H1 (cell line): ENCODE data around the gene E2F3. TPM values are rescaled to one million over a fixed set of nuclear protein-coding genes. Genes with fewer than 3 reads are reported as not detected.

Experiments
- CTCF ChIA-PET: fragments of 300-600 bp; sonication (Branson Sonifier 250); formaldehyde crosslinking; loops from one replicate; lab custom pipeline; 2021; ENCODE audit not compliant: partially characterized antibody; lab: Charles Lee
- POLR2A ChIA-PET: fragments of 300-600 bp; sonication (Branson Sonifier 250); formaldehyde crosslinking; loops from one replicate; lab custom pipeline; 2021; ENCODE audit warnings: inconsistent platforms; ENCODE audit not compliant: partially characterized antibody; lab: Charles Lee
- DNase-seq, 2 experiments: peaks; one replicate each; pipeline versions ENCODE4 v3.0.0 to v3.0.0-alpha.2; 2010 to 2022; ENCODE audit warnings: low spot score in 2 of 2, low read depth in 1 of 2, mixed read lengths in 1 of 2
- FAIRE-seq: peaks from 2 replicates; lab custom pipeline; 2011; peaks lifted over from hg19 to GRCh38; lab: Jason Lieb, UNC
- H2AFZ ChIP-seq: 2 replicates; pipeline ENCODE4 v1.8.1; 2012; ENCODE audit warnings: low read length, inconsistent platforms
- H2AK5ac ChIP-seq: 2 replicates; pipeline ENCODE4 v1.6.1; 2013; ENCODE audit warnings: low read depth, low read length
- H2BK120ac ChIP-seq: replicated peaks from 2 replicates; pipeline ENCODE3; 2013; ENCODE audit warnings: low read depth, low read length, inconsistent platforms
- H2BK12ac ChIP-seq: 2 replicates; pipeline ENCODE4 v1.6.1; 2013; ENCODE audit warnings: low read depth, low read length
- H2BK15ac ChIP-seq: 2 replicates; pipeline ENCODE4 v1.6.1; 2013; ENCODE audit warnings: low read length
- H2BK20ac ChIP-seq: 2 replicates; pipeline ENCODE4 v1.6.1; 2013; ENCODE audit warnings: low read length
- H2BK5ac ChIP-seq: 2 replicates; pipeline ENCODE4 v1.6.1; 2013; ENCODE audit warnings: low read depth, low read length
- H3K14ac ChIP-seq: 2 replicates; pipeline ENCODE4 v1.6.1; 2013; ENCODE audit warnings: inconsistent platforms; ENCODE audit not compliant: insufficient read length
- H3K18ac ChIP-seq: 2 replicates; pipeline ENCODE4 v1.6.1; 2013; ENCODE audit warnings: low read length; ENCODE audit errors: extremely low read depth
- H3K23ac ChIP-seq: 2 replicates; pipeline ENCODE4 v1.6.1; 2013; ENCODE audit warnings: inconsistent platforms; ENCODE audit not compliant: insufficient read length
- H3K23me2 ChIP-seq: 2 replicates; pipeline ENCODE4 v1.6.1; 2013; ENCODE audit warnings: low read depth, low read length
- H3K27ac ChIP-seq: 2 replicates; pipeline ENCODE4 v1.6.1; 2011; ENCODE audit warnings: low read depth, low read length, inconsistent platforms
- H3K27me3 ChIP-seq, 4 experiments: replicated peaks in 1 of 4; 1 replicate in 1 of 4; 2 replicates in 3 of 4; pipeline versions ENCODE4 v1.6.1 to v1.8.1; 2011 to 2013; ENCODE audit warnings: low read length in 3 of 4, mild to moderate bottlenecking in 3 of 4, inconsistent platforms in 2 of 4, mixed read lengths in 2 of 4, moderate library complexity in 1 of 4; ENCODE audit not compliant: control insufficient read depth in 3 of 4, insufficient read depth in 3 of 4; ENCODE audit errors: extremely low read depth in 1 of 4
- H3K36me3 ChIP-seq, 4 experiments: 2 replicates each; pipeline versions ENCODE4 v1.6.1 to v1.8.1; 2011 to 2013; ENCODE audit warnings: mild to moderate bottlenecking in 4 of 4, low read length in 3 of 4, moderate library complexity in 2 of 4, control low read depth in 1 of 4, inconsistent platforms in 1 of 4; ENCODE audit not compliant: insufficient read depth in 4 of 4, control insufficient read depth in 2 of 4
- H3K4ac ChIP-seq: replicated peaks from 2 replicates; pipeline ENCODE3; 2013; ENCODE audit warnings: low read length, low read depth, mixed read lengths, inconsistent platforms; ENCODE audit not compliant: insufficient read length
- H3K4me1 ChIP-seq, 4 experiments: replicated peaks in 1 of 4; 1 replicate in 1 of 4; 2 replicates in 3 of 4; pipeline versions ENCODE4 v1.6.1 to v1.8.1; 2011 to 2013; ENCODE audit warnings: low read length in 3 of 4, inconsistent platforms in 2 of 4, mixed read lengths in 1 of 4; ENCODE audit not compliant: insufficient read depth in 4 of 4, control insufficient read depth in 3 of 4
- H3K4me2 ChIP-seq, 2 experiments: 2 replicates each; pipeline versions ENCODE4 v1.6.1 to v1.8.1; 2011 to 2013; ENCODE audit warnings: low read depth in 2 of 2, low read length in 2 of 2, control low read depth in 1 of 2, inconsistent platforms in 1 of 2, mild to moderate bottlenecking in 1 of 2; ENCODE audit not compliant: insufficient read depth in 1 of 2
- H3K4me3 ChIP-seq, 4 experiments: fragments of 200-600, 300-600 bp in 1 of 4; sonication (generic), shearing (Covaris generic), sonication (Bioruptor Twin) in 1 of 4; 2 replicates each; pipeline versions ENCODE4 v1.5.1 to v1.8.1; 2011 to 2016; ENCODE audit warnings: low read length in 4 of 4, low read depth in 3 of 4, control low read depth in 2 of 4, inconsistent platforms in 2 of 4, mild to moderate bottlenecking in 2 of 4, mixed read lengths in 1 of 4, moderate library complexity in 1 of 4; ENCODE audit not compliant: insufficient read depth in 2 of 4; ENCODE audit errors: extremely low read depth in 1 of 4
- H3K56ac ChIP-seq: replicated peaks from 2 replicates; pipeline ENCODE3; 2013; ENCODE audit warnings: low read depth, mild to moderate bottlenecking, mixed read lengths, low read length, inconsistent platforms; ENCODE audit not compliant: insufficient read length
- H3K79me1 ChIP-seq: 2 replicates; pipeline ENCODE4 v1.6.1; 2013; ENCODE audit warnings: low read depth, low read length, control low read depth
- H3K79me2 ChIP-seq, 2 experiments: 2 replicates each; pipeline versions ENCODE4 v1.6.1 to v1.8.1; 2012 to 2013; ENCODE audit warnings: low read length in 2 of 2, mild to moderate bottlenecking in 2 of 2, inconsistent platforms in 1 of 2; ENCODE audit not compliant: insufficient read depth in 2 of 2, control insufficient read depth in 1 of 2
- H3K9ac ChIP-seq, 4 experiments: replicated peaks in 1 of 4; 1 replicate in 1 of 4; 2 replicates in 3 of 4; pipeline versions ENCODE4 v1.6.1 to v1.8.1; 2011 to 2013; ENCODE audit warnings: low read depth in 3 of 4, low read length in 3 of 4, control low read depth in 2 of 4, mild to moderate bottlenecking in 2 of 4, moderate library complexity in 2 of 4, inconsistent platforms in 1 of 4; ENCODE audit errors: extremely low read depth in 1 of 4
- H3K9me3 ChIP-seq, 2 experiments: 2 replicates each; pipeline versions ENCODE4 v1.6.1 to v1.8.1; 2012 to 2013; ENCODE audit warnings: mild to moderate bottlenecking in 2 of 2, moderate library complexity in 2 of 2, control low read depth in 1 of 2, inconsistent platforms in 1 of 2, low read depth in 1 of 2, low read length in 1 of 2, mixed read lengths in 1 of 2; ENCODE audit not compliant: insufficient read depth in 2 of 2
- H4K20me1 ChIP-seq, 2 experiments: replicated peaks in 1 of 2; 2 replicates each; pipeline versions ENCODE3 to v1.8.1; 2011 to 2013; ENCODE audit warnings: inconsistent platforms in 2 of 2, low read length in 2 of 2, mild to moderate bottlenecking in 1 of 2; ENCODE audit not compliant: insufficient read depth in 2 of 2, control insufficient read depth in 1 of 2
- H4K5ac ChIP-seq: 2 replicates; pipeline ENCODE4 v1.6.1; 2013; ENCODE audit warnings: low read length, low read depth, mixed read lengths, inconsistent platforms; ENCODE audit not compliant: insufficient read length
- H4K8ac ChIP-seq: 2 replicates; pipeline ENCODE4 v1.8.0; 2013; ENCODE audit warnings: mild to moderate bottlenecking, moderate library complexity, low read length, inconsistent platforms; ENCODE audit not compliant: insufficient read depth; ENCODE audit errors: extremely low read depth
- H4K91ac ChIP-seq: replicated peaks from 2 replicates; pipeline ENCODE3; 2013; ENCODE audit warnings: low read length, mixed read lengths, inconsistent platforms; ENCODE audit not compliant: insufficient read length
- BACH1 ChIP-seq: IDR thresholded peaks from 2 replicates; pipeline ENCODE4 v1.6.1; 2012; ENCODE audit warnings: low read length, improper control_type of control experiment
- BCL11A ChIP-seq, 2 experiments: IDR thresholded peaks; one replicate each; pipeline ENCODE4 v1.6.1; 2011; ENCODE audit warnings: low read depth in 2 of 2, low read length in 2 of 2, mild to moderate bottlenecking in 2 of 2
- CBX8 ChIP-seq: fragments of 300-800, 300-1000 bp; sonication (generic); IDR thresholded peaks from 2 replicates; pipeline ENCODE4 v1.7.1; 2016; ENCODE audit warnings: low read depth, low read length, borderline replicate concordance
- CEBPB ChIP-seq: IDR thresholded peaks from 2 replicates; pipeline ENCODE4 v1.6.1; 2012; ENCODE audit warnings: low read depth, low read length
- CHD1 ChIP-seq: IDR thresholded peaks from 2 replicates; pipeline ENCODE4 v1.6.1; 2012; ENCODE audit warnings: low read depth, low read length, improper control_type of control experiment
- HDAC2 ChIP-seq, 2 experiments: fragments of 300-600 bp in 1 of 2; sonication (generic) in 1 of 2; IDR thresholded peaks; 2 replicates each; pipeline ENCODE4 v1.6.1; 2011 to 2012; ENCODE audit warnings: low read depth in 2 of 2, low read length in 2 of 2, mild to moderate bottlenecking in 2 of 2, moderate library complexity in 2 of 2, borderline replicate concordance in 1 of 2, inconsistent platforms in 1 of 2
- JUN ChIP-seq: IDR thresholded peaks from 2 replicates; pipeline ENCODE4 v1.6.1; 2011; ENCODE audit warnings: low read depth, mild to moderate bottlenecking, improper control_type of control experiment, low read length
- KDM4A ChIP-seq: IDR thresholded peaks from one replicate; pipeline ENCODE4 v1.7.1; 2012; ENCODE audit warnings: low read depth, mild to moderate bottlenecking, moderate library complexity, low read length, inconsistent platforms; ENCODE audit not compliant: severe bottlenecking
- KDM5A ChIP-seq: fragments of 200-600 bp; IDR thresholded peaks from 2 replicates; pipeline ENCODE4 v1.7.1; 2012; ENCODE audit warnings: mild to moderate bottlenecking, low read length, inconsistent platforms, mixed read lengths
- SAP30 ChIP-seq: fragments of 300-600 bp; sonication (generic); IDR thresholded peaks from 2 replicates; pipeline ENCODE4 v1.7.1; 2012; ENCODE audit warnings: low read length, moderate library complexity, mild to moderate bottlenecking, inconsistent platforms; ENCODE audit not compliant: insufficient read depth, insufficient replicate concordance
- SIN3A ChIP-seq, 2 experiments: IDR thresholded peaks in 1 of 2; conservative IDR thresholded peaks in 1 of 2; 2 replicates each; pipeline ENCODE4 v1.6.1; 2011 to 2012; ENCODE audit warnings: low read length in 2 of 2, improper control_type of control experiment in 1 of 2, low read depth in 1 of 2, mild to moderate bottlenecking in 1 of 2
- ZNF274 ChIP-seq: IDR thresholded peaks from 2 replicates; pipeline ENCODE4 v1.7.0; 2012; ENCODE audit warnings: low read length, borderline replicate concordance; ENCODE audit errors: extremely low read depth
- WGBS, 2 experiments: shearing (Covaris generic) in 1 of 2; methylation state at CpG; one replicate each; pipeline versions ENCODE4 v1.1.6 to v1.1.7; 2013 to 2015; ENCODE audit warnings: low lambda C conversion rate in 2 of 2, mixed read lengths in 2 of 2, inconsistent platforms in 1 of 2, low coverage in 1 of 2, missing lambda C conversion rate in 1 of 2; ENCODE audit not compliant: insufficient replicate concordance in 2 of 2, insufficient coverage in 1 of 2, insufficient read length in 1 of 2; ENCODE audit errors: extremely low coverage in 1 of 2, missing lambda C conversion rate in 1 of 2; 5-methylcytosine and 5-hydroxymethylcytosine counted together
- polyA plus RNA-seq, 7 experiments: library from polyadenylated mRNA; depleted of rRNA in 3 of 7; stranded (reverse) in 5 of 7; unstranded in 2 of 7; fragments of >200 nt in 5 of 7; fragments of 200-250 nt in 2 of 7; gene quantifications; 1 replicate in 5 of 7; 2 replicates in 1 of 7; 4 replicates in 1 of 7; pipeline versions ENCODE4 v1.2.1 to v1.2.3, GENCODE V29; 2011 to 2013; ENCODE audit warnings: missing spikeins in 2 of 7, mixed read lengths in 2 of 7
- total RNA-seq: library from RNA; stranded (reverse); fragmentation: NEBNext Ultra II Directional; extraction: Animal tissue kit (Norgen Biotek cat#: 25700); gene quantifications from 2 replicates; pipeline ENCODE4 v1.2.1, GENCODE V29; 2021
- TF ChIP-seq, protein P1 (sequence below): IDR thresholded peaks from 2 replicates; pipeline ENCODE4 v1.6.1; 2012; ENCODE audit warnings: inconsistent platforms

The E2F3 gene
- total and polyA plus RNA-seq, 2 of the 8 experiments (the other 6 are each of a cell fraction or from before 2014, with no cell fraction given) = 14.9 to 42.2 TPM

DNA sequence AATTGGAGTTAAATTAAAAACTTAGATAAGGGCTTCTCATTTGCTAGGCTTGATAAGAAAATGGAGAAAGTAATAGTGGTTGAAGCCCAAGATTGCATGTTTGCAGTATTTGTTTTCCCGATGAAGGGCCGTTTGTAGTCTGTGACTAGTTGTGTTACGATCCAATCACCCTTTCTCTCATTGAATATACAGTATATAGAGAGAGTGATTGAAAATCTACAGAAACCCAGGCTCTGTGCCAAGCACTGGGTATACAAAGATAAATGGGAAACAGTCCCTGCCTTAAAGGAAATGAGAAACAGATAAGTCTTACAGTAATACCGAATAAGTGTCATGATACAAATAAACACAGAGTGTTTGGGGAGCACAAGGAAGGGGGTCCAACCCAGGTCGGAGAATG is 77.4 kb downstream of the E2F3 start:
- no peak for FAIRE-seq
- TF ChIP-seq JUN (no peak), KDM4A (no peak), CBX8 (no peak), CEBPB (no peak), BACH1 (no peak), ZNF274 (no peak), HDAC2 (IDR thresholded peaks at IDR 0.05; ENCODE audit: borderline replicate concordance in 1 of 2, low read depth in 2 of 2, low read length in 2 of 2) (no peak), CHD1 (no peak), SIN3A (conservative IDR thresholded peaks at IDR 0.05 in 1 of 2, IDR thresholded peaks at IDR 0.05 in 1 of 2; ENCODE audit: low read depth in 1 of 2, low read length in 2 of 2) (no peak), KDM5A (no peak), SAP30 (no peak), BCL11A (IDR thresholded peaks at IDR 0.05; ENCODE audit: low read depth in 2 of 2, low read length in 2 of 2) (no peak)
- TF ChIP-seq, protein P1, sequence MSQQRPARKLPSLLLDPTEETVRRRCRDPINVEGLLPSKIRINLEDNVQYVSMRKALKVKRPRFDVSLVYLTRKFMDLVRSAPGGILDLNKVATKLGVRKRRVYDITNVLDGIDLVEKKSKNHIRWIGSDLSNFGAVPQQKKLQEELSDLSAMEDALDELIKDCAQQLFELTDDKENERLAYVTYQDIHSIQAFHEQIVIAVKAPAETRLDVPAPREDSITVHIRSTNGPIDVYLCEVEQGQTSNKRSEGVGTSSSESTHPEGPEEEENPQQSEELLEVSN = no peak

More for the DNA sequence above, 77.4 kb downstream of the E2F3 start:
- no peak for DNase-seq
- H3K79me1 ChIP-seq = peaks cover 9% of the 10 kb centered on the region; the same call in 1 of the 2 replicates
- H3K4me2 ChIP-seq = no peak overlapping the region
- H2BK120ac ChIP-seq = no peak overlapping the region
- H3K79me2 ChIP-seq = peaks cover 0 to 39% of the 10 kb centered on the region in 2 experiments; a peak in 2 of 4 replicates
- no peak overlapping the region for H3K23ac ChIP-seq
- ChIA-PET POLR2A (interaction anchor here (1.1 kb wide), 1 partner anchor 10 kb away, joined by 4 read pairs; no protein-coding TSS in a partner anchor), CTCF (no interaction called here)
- H3K18ac ChIP-seq = no peak overlapping the region
- H3K23me2 ChIP-seq = no peaks in the 10 kb centered on the region
- peaks cover 0 to 3% (median 0%) of the 10 kb centered on the region in 4 experiments; a peak in 1 of 7 replicates for H3K4me1 ChIP-seq
- H4K8ac ChIP-seq = no peak overlapping the region
- no peak overlapping the region for H3K9ac ChIP-seq
- H2BK12ac ChIP-seq = no peak overlapping the region
- no peak overlapping the region for H2AK5ac ChIP-seq
- H3K4ac ChIP-seq = no peak overlapping the region
- H3K56ac ChIP-seq = no peak overlapping the region
- WGBS, 2 experiments = 96% methylated on average over 5 of the region's 5 CpGs; no CpG with 5 or more reads in 1 of the 2 experiments
- H4K20me1 ChIP-seq = peaks cover 0 to 8% of the 10 kb centered on the region in 2 experiments
- H2BK5ac ChIP-seq = no peak overlapping the region
- no peaks in the 10 kb centered on the region for H3K9me3 ChIP-seq
- H4K5ac ChIP-seq = no peak overlapping the region
- H3K36me3 ChIP-seq = peaks cover 0 to 37% (median 21%) of the 10 kb centered on the region in 4 experiments; a peak in 7 of 8 replicates
- H3K27ac ChIP-seq = no peak overlapping the region
- H3K4me3 ChIP-seq = no peak overlapping the region
- no peak overlapping the region for H2BK20ac ChIP-seq
- H3K14ac ChIP-seq = no peak overlapping the region
- H4K91ac ChIP-seq = no peak overlapping the region
- H3K27me3 ChIP-seq = no peaks in the 10 kb centered on the region
- H2AFZ ChIP-seq = no peak overlapping the region
- no peak overlapping the region for H2BK15ac ChIP-seq
